Lower lobe of right lung (tissue), 2 donors: Measurements from ENCODE around the gene WIPI1. TPM values are rescaled to one million over a fixed set of nuclear protein-coding genes. Genes with fewer than 3 reads are reported as not detected.

Experiments
- ATAC-seq, 2 donors: fragments of 200-7000 bp; cut with Tn5 transposase; one replicate each; pipeline ENCODE4 v1.9.1; 2020 to 2022; ENCODE audit warnings: mild to moderate bottlenecking in 2 of 2, moderate library complexity in 2 of 2
- DNase-seq: peaks from one replicate; pipeline ENCODE4 v3.0.0-alpha.2; 2020
- H3K27ac ChIP-seq: fragments of 200-600 bp; one replicate; pipeline ENCODE4 v1.8.0; 2022
- H3K27me3 ChIP-seq: fragments of 200-600 bp; one replicate; pipeline ENCODE4 v1.8.0; 2022; ENCODE audit warnings: low read depth
- H3K36me3 ChIP-seq: fragments of 200-600 bp; one replicate; pipeline ENCODE4 v1.8.0; 2022; ENCODE audit warnings: mild to moderate bottlenecking
- H3K4me1 ChIP-seq: fragments of 200-600 bp; one replicate; pipeline ENCODE4 v1.8.0; 2022
- H3K4me3 ChIP-seq: fragments of 200-600 bp; one replicate; pipeline ENCODE4 v1.8.0; 2022; ENCODE audit warnings: mild to moderate bottlenecking
- H3K9me3 ChIP-seq: fragments of 200-600 bp; one replicate; pipeline ENCODE4 v1.8.0; 2022
- CTCF ChIP-seq: fragments of 200-600 bp; IDR thresholded peaks from one replicate; pipeline ENCODE4 v1.8.0; 2022; ENCODE audit warnings: antibody characterized with exemption, mild to moderate bottlenecking
- intact Hi-C: fragments of 100-400 bp; cut with DNase I; formaldehyde crosslinking; loops from one replicate; pipeline ENCODE4 v1.11.0; 2022
- total RNA-seq: library from RNA; stranded (reverse); fragmentation: NEBNext Ultra II Directional; extraction: Animal tissue kit (Norgen Biotek cat#: 25700); gene quantifications from one replicate; pipeline ENCODE4 v1.2.1, GENCODE V29; 2021
- donor health status: DM: no; HTN: yes; CAD: no; lungs with severe emphysema.

WIPI1 gene
- total RNA-seq, 1 donor from 2014 or later, result 37.5 TPM

GRCh38 chr17:68401288-68401687, 56.0 kb downstream of the WIPI1 start:
- Histone ChIP-seq H3K27ac (no peak overlapping the region), H3K9me3 (peaks cover 4% of the 10 kb centered on the region), H3K27me3 (no peaks in the 10 kb centered on the region), H3K4me1 (peaks cover 18% of the 10 kb centered on the region), H3K36me3 (no peaks in the 10 kb centered on the region), H3K4me3 (no peak overlapping the region)
- no peak for TF ChIP-seq CTCF
- DNase-seq (no peak), ATAC-seq (no peak)
- intact Hi-C loops, result no loop called here

GRCh38 chr17:68400404-68400735, 56.9 kb downstream of the WIPI1 start:
- DNase-seq (no peak), ATAC-seq (peak in 1 of 2 donors; percentile 46)
- Histone ChIP-seq H3K36me3 (no peaks in the 10 kb centered on the region), H3K27me3 (no peaks in the 10 kb centered on the region), H3K9me3 (no peaks in the 10 kb centered on the region), H3K27ac (no peak overlapping the region), H3K4me1 (peaks cover 18% of the 10 kb centered on the region), H3K4me3 (no peak overlapping the region)
- intact Hi-C loops, result no loop called here
- no peak for TF ChIP-seq CTCF

GRCh38 chr17:68399638-68400403, 57.5 kb downstream of the WIPI1 start:
- intact Hi-C loops, result no loop called here
- DNase-seq, result no peak
- Histone ChIP-seq H3K27ac (no peak overlapping the region), H3K27me3 (no peaks in the 10 kb centered on the region), H3K4me3 (no peak overlapping the region), H3K9me3 (no peaks in the 10 kb centered on the region), H3K36me3 (no peaks in the 10 kb centered on the region), H3K4me1 (peaks cover 18% of the 10 kb centered on the region)
- no peak for ATAC-seq
- no peak for TF ChIP-seq CTCF

- DNase-seq (peak; percentile 65), ATAC-seq (peak; percentile 79 to 84)
- Histone ChIP-seq H3K4me3 (no peak overlapping the region), H3K36me3 (no peaks in the 10 kb centered on the region), H3K9me3 (no peaks in the 10 kb centered on the region), H3K4me1 (peaks cover 18% of the 10 kb centered on the region), H3K27me3 (no peaks in the 10 kb centered on the region), H3K27ac (no peak overlapping the region)
- TF ChIP-seq CTCF, result peak; percentile 75
- intact Hi-C loops, result no loop called here
Observed at GRCh38 chr17:68398691-68399637, 58.3 kb downstream of the WIPI1 start.

- Histone ChIP-seq H3K27me3 (no peaks in the 10 kb centered on the region), H3K9me3 (no peaks in the 10 kb centered on the region), H3K4me3 (no peak overlapping the region), H3K27ac (no peak overlapping the region), H3K36me3 (no peaks in the 10 kb centered on the region), H3K4me1 (peaks cover 18% of the 10 kb centered on the region)
- no peak for DNase-seq
- no peak for ATAC-seq
- intact Hi-C loops, result no loop called here
- no peak for TF ChIP-seq CTCF
Observed at GRCh38 chr17:68397108-68397536, 60.2 kb downstream of the WIPI1 start.
